Choroid plexus epithelial cell (primary cell): ENCODE measurements around the gene PLBD2.
A peak's percentile ranks its signal among the peaks of the same experiment; 100 is the strongest.
"Not testable (repeated sequence)": the region's sequence is repeated elsewhere in the genome, so short reads cannot be mapped to it uniquely, and the experiment has no call there.

ENCODE experiments used
- DNase-seq: peaks from one replicate; pipeline ENCODE4 v3.0.0-alpha.2; 2010; ENCODE audit warnings: low read depth
- H3K4me3 ChIP-seq: 2 replicates; pipeline ENCODE4 v1.5.1; 2011; ENCODE audit warnings: low read depth, mild to moderate bottlenecking, control low read depth, low read length, moderate library complexity
- TF ChIP-seq, protein P1 (sequence below): conservative IDR thresholded peaks from 2 replicates; pipeline ENCODE4 v1.5.1; 2011; ENCODE audit warnings: low read depth, mild to moderate bottlenecking, control low read depth, inconsistent platforms, low read length, moderate library complexity

Gene PLBD2

DNA sequence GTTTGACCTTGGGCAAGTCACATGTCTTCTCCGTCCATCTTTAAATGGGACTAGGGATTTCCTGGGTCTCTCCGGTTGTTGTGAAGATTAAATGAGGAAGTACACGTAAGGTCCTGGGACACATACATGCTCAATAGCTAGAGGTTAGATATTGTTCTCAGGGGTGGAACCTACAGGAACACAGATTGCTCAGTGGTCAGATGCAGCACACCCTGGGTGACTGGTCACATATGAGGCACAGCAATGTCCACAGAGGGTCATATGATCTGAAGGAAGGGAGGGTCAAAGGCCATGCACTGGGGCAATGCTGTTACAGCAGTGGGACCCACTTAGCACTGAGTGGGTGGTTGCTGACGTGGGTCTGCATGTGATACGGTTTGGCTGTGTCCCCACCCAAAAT is 12.0 kb upstream of the PLBD2 start:
- TF ChIP-seq, protein P1, sequence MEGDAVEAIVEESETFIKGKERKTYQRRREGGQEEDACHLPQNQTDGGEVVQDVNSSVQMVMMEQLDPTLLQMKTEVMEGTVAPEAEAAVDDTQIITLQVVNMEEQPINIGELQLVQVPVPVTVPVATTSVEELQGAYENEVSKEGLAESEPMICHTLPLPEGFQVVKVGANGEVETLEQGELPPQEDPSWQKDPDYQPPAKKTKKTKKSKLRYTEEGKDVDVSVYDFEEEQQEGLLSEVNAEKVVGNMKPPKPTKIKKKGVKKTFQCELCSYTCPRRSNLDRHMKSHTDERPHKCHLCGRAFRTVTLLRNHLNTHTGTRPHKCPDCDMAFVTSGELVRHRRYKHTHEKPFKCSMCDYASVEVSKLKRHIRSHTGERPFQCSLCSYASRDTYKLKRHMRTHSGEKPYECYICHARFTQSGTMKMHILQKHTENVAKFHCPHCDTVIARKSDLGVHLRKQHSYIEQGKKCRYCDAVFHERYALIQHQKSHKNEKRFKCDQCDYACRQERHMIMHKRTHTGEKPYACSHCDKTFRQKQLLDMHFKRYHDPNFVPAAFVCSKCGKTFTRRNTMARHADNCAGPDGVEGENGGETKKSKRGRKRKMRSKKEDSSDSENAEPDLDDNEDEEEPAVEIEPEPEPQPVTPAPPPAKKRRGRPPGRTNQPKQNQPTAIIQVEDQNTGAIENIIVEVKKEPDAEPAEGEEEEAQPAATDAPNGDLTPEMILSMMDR = no peak
- no peak for DNase-seq
- H3K4me3 ChIP-seq = no peak overlapping the region

DNA sequence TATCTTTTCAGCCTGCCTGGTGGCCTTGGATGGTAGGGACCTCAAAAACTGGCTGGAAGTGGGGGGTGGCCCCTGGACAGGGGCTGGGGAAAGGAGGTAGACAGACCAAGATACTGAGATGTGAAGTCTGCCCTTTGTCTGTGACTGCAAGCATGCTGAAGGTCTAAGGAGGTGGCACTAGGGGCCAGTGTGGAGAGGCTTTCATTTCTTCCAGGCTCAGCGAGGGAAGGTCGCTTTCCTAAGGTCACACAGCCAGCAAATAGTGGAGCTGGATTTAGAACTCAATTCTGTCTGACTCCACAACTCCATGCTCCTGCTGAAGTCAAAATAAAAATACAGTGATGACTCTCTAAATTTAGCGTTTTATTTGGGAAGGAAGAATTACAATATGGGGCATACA is 11.3 kb upstream of the PLBD2 start:
- TF ChIP-seq, protein P1 = no peak
- H3K4me3 ChIP-seq = no peak overlapping the region
- no peak for DNase-seq

DNA sequence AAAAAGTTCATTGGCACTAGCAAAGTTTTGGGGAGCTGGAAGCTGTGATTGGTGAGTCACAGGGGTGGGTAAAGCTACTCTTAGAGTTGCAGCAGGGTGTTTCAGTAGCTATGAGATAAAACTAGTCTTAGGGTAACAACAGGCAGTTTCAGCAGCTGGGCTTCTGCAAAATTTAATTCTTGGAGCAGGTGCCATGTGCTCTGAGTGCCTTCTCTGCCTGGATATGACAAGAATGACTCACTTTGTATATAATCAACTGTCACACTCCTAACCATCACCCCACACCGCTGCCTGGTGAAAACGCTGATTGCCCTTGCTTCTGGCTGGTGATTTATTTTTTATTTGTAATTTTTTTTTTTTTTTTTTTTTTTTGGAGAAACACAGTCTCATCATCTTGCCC is 10.5 kb upstream of the PLBD2 start:
- TF ChIP-seq, protein P1 = no peak
- H3K4me3 ChIP-seq = no peak overlapping the region
- DNase-seq = no peak

DNA sequence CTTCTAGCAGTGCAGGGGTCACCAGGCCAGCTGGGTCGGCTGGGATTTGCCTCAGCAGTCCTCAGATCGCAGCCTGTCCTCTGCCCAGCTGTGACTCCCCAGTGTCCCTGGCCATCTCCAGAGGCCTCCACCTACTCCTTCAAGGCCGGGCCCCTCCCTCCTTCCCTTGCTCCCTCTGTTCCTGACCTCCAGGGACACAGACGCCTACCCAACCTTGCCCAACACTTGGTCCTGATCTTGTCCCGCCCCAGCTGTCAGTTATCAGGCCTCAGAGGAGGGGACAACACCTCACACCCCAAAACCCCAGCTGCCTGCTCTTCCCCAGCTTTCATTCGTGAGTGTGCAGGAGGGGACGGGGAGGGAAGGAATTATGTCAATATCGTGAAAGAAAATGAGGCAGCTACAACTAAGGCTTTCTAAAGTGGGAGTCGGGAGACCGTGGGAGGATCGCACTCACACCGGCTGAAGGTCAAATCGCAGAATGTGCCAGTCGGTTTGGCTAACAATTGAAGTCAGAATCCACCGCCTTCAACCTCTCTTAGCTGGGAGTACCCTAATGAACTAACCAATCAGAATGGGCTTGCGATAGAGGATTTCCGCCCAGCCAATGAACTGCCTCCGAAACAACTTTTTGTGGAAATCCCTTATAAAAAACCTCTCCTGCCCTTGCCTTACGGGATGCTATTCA is 9.4 kb upstream of the PLBD2 start:
- no peak for DNase-seq
- H3K4me3 ChIP-seq = no peak overlapping the region
- TF ChIP-seq, protein P1 = no peak

DNA sequence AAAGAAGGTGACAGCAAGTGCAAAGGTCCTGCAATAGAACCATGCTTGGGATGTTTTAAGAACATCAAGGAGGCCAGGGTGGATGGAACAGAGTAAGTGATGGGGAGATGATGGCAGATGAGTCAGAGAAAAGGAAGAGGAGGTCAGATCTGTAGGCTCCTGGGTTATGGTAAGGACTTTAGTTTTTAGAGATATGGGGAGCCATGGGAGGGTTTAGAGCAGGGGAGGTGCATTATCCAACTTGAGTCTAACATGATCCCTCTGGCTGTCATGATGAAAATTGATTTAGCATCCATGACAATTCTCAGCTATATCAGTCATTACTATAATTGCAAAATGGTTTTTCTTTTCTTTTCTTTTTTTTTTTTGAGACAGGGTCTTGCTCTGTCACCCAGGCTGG is 7.3 kb upstream of the PLBD2 start:
- TF ChIP-seq, protein P1 = no peak

DNA sequence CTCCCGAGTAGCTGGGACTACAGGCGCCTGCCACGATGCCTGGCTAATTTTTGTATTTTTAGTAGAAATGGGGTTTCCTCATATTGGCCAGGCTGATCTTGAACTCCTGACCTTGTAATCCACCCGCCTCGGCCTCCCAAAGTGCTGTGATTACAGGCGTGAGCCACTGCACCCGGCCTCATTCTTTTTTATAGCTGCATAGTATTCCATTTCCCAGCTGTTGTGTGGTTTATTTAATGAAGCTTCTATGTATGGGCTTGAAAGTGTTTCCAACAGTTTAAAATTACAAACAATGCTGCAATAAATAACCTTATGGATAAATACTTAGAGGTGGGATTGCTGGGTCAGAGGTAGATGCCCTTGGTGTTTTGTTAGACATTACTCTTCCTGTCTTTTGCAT is 4.2 kb upstream of the PLBD2 start:
- DNase-seq, H3K4me3 ChIP-seq: not testable (repeated sequence)

More for the DNA sequence above, 7.3 kb upstream of the PLBD2 start:
- H3K4me3 ChIP-seq = no peak overlapping the region
- no peak for DNase-seq

DNA sequence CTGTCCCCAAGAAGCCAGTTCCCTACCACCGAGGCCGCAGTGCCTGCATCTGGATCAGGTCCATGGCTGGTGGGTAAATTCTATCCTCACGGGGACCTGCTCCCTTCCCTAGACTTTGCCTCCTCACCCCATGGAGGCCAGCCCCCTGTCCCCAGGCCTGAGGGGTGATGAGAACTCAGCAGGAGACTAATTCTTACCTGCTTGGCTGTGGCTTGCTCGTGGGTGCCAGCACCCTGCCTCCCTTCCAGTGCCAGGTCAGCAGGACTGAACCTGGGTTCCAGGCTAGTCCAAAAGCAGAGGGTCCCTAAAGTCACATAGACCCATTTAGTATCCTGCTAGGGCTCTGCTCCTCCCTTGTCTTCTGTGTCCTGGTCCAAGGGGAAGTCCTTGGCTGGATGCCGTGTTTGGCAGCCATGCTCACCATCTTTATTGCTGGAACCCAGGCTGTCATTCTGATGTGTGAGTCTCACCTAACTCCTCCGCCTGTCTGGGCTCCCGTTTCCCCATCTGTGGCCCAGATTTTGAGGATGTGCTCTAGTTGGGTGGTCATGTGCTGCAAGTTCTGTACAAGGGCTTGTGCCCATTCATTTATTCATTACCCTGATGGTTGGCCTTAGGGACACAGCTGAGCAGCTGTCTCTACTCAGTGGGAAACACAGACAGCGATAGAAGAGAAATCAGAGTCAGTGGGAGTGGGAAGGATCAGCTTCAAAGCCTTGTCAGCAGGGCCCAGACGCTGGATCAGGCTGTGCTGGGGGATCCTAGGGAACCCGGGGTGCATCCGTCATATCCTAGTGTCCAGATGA is 949 bp downstream of the PLBD2 start:
- DNase-seq = no peak
- H3K4me3 ChIP-seq = peak overlapping the region; percentile 91
- TF ChIP-seq, protein P1 = no peak
